Measurements from ENCODE around the gene CAPG. TPM values are rescaled to one million over a fixed set of nuclear protein-coding genes. Genes with fewer than 3 reads are reported as not detected.
"Not testable (repeated sequence)": the region's sequence is repeated elsewhere in the genome, so short reads cannot be mapped to it uniquely, and the experiment has no call there.

The CAPG gene
- total and polyA plus RNA-seq, 5 experiments from 2014 or later, result 5.7 to 18.6 (median 15.7) TPM

DNA sequence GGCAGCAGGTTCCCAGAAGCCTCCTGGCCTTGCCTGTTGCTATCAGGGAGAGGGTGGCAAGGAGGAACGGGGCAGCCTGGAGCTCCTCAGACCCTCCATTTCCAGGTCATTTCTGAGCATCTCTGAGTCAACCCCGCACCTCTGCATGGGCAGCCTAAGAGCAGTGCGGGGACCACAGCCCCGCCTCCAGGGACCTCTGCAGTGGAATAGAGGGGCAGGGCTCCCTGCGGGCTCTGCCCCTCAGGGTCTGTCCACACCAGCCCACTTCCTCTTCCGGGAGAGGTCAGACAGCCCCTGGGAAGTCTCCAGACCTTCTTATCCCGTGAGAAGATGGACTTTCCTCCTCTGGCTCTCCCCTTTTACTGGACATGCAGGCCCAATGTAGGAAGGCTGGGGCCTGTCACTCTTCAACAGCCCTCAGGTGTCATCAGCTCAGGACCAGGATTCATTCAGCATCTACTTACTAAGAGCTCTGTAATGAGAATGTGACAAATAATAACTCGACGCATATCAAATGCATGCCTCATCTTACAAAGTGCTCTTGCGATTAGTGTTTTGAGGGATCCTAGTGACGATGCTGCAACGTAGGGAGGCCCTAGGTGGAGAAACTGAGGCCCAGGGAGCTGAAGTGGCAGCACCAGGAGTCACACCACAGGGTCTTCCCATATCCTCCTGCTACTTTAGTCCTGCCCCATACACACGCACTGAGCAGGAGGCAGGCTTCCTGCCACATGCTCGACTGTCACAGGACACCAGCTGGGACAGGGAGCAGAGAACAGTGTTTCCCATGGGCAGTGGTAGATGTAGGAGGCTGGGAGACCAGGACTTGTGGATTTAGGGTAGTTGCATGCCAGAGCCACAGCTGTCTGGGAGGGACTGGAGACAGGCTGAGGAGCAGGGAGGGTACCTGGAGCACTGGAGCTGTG lies 36.4 kb upstream of the CAPG start:
- H3K4me1 Mint-ChIP-seq, result no peaks in the 10 kb centered on the region
- POLR2A ChIA-PET, result no interaction called here

DNA sequence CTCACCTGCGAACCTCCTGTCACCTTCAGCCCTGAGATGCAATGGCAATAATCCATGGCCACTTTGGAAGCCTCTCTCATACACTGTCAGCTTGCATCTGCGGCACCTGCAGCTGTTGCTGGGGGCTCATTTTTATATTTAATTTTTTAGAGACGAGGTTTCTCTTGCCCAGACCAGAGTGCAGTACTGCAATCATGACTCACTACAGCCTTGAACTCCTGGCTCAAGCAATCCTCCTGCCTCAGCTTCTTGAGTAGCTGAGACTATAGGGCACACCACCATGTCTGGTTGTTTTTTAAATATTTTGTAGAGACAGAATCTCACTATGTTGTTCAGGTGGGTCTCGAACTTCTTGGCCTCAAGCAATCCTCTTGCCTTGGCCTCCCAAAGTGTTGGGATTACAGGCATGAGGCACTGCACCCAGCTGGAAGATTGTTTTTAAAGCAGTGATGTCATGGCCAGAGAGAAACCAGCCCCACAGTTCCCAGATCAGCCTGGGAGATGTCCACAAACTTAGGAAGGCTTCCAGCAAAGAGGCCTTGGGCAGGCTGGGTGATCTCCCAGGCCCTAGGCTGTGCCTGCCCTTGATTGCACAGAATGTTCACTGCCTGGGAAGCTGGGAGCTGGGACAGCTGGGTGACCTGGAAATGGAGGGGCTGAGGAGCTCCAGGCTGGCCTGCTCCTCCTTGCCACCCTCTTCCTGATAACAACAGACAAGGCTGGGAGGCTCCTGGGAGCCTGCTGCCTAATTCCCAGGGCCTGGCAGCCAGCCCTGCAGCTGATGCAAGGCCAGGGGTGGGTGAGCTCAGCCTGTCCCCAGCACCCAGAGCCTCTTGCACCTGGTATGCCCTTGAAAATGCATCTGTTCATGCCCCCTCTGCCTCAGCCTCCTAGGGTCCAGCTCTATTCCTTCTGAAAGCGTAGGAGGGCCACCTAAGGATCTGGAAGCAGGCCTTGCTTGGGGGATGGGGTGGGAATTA lies 35.4 kb upstream of the CAPG start:
- Mint-ChIP-seq H3K27ac (no peak overlapping the region), H3K4me3 (no peak overlapping the region), H3K36me3 (no peaks in the 10 kb centered on the region), H3K4me1 (peaks cover 0 to 4% (median 2%) of the 10 kb centered on the region in 4 donors), H3K9me3 (no peaks in the 10 kb centered on the region), H3K27me3 (no peaks in the 10 kb centered on the region)
- DNase-seq (peak in 1 of 10 donors; percentile 18), ATAC-seq (no peak)
- POLR2A ChIA-PET, result no interaction called here

More for the DNA sequence above, 36.4 kb upstream of the CAPG start:
- Mint-ChIP-seq H3K27me3 (no peaks in the 10 kb centered on the region), H3K4me3 (no peak overlapping the region), H3K9me3 (no peaks in the 10 kb centered on the region), H3K36me3 (no peaks in the 10 kb centered on the region), H3K27ac (peak overlapping the region in 2 of 10 donors; percentile 39 to 62)
- DNase-seq (peak in 1 of 10 donors; percentile 41), ATAC-seq (no peak)

- Mint-ChIP-seq H3K4me1 (peaks cover 2 to 11% (median 7%) of the 10 kb centered on the region in 4 donors), H3K9me3 (no peaks in the 10 kb centered on the region), H3K27me3 (no peaks in the 10 kb centered on the region), H3K4me3 (no peak overlapping the region), H3K27ac (no peak overlapping the region), H3K36me3 (no peaks in the 10 kb centered on the region)
- ATAC-seq (no peak), DNase-seq (peak in 1 of 10 donors; percentile 8)
- POLR2A ChIA-PET, result no interaction called here
Observed at GRCh38 chr2:85444629-85445172, 34.5 kb upstream of the CAPG start.

- POLR2A ChIA-PET, result interaction anchor here (0.6 to 11.5 kb wide), 2 partner anchors 41 to 98 kb away, joined by 3 to 119 read pairs; partner anchors contain the start of gene MAT2A
- H3K9me3 Mint-ChIP-seq, result no peaks in the 10 kb centered on the region
- DNase-seq (peak in 1 of 10 donors; percentile 19), ATAC-seq (no peak)
- H3K27ac Mint-ChIP-seq, result no peak overlapping the region
- H3K36me3 Mint-ChIP-seq, result no peaks in the 10 kb centered on the region
- no peaks in the 10 kb centered on the region for H3K27me3 Mint-ChIP-seq
- no peak overlapping the region for H3K4me3 Mint-ChIP-seq
- H3K4me1 Mint-ChIP-seq, result peaks cover 11 to 35% (median 30%) of the 10 kb centered on the region in 4 donors
Observed at GRCh38 chr2:85441864-85442263, 31.7 kb upstream of the CAPG start.

DNA sequence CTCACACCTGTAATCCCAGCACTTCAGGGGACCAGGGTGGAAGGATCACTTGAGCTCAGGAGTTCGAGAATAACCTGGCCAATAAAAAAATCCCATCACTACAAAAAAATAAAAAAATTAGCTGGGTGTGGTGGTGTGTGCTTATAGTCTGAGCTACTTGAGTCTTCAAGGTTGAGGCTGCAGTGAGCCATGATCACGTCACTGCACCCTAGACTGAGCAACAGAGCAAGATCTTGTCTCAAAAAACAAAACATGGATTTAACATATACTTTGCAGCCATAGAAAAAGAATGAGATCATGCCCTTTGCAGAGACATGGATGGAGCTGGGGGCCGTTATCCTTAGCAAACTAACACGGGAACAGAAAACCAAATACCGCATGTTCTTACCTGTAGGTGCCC lies 30.6 kb upstream of the CAPG start:
- Mint-ChIP-seq H3K9me3 (no peaks in the 10 kb centered on the region), H3K4me1 (peaks cover 13 to 42% (median 39%) of the 10 kb centered on the region in 4 donors), H3K27me3 (no peaks in the 10 kb centered on the region), H3K27ac (peak overlapping the region in 5 of 10 donors; percentile 7 to 89 (median 48)), H3K4me3 (peak overlapping the region in 1 of 10 donors; percentile 4), H3K36me3 (no peaks in the 10 kb centered on the region)
- peak in 1 of 10 donors; percentile 19 for DNase-seq
- POLR2A ChIA-PET, result interaction anchor here (11.5 kb wide), 1 partner anchor 99 kb away, joined by 119 read pairs; the partner anchor contains the start of gene MAT2A
- ATAC-seq, result no peak

DNA sequence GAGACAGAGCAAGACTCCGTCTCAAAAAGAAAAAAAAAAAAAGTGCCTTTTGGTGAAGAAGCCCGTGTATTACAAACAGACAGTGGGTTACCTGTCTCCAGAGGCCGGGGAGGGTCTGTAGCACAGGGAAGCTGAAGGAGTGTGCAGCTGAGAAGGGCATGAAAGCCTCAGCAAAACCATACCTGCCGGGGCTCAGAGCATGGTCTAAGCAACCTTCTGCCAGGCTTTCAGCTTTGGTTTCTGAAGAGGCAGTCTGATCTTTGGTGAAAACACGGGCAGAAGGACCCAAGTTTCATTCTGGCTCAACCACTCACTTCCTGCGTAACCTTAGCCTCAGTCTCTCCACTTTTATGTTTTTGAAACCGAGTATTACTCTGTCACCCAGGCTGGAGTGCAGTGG lies 29.8 kb upstream of the CAPG start:
- POLR2A ChIA-PET, result interaction anchor here (0.6 to 11.5 kb wide), 2 partner anchors 84 to 100 kb away, joined by 4 to 119 read pairs; partner anchors contain the start of gene MAT2A
- Mint-ChIP-seq H3K4me1 (peaks cover 13 to 43% (median 41%) of the 10 kb centered on the region in 4 donors), H3K27me3 (no peaks in the 10 kb centered on the region), H3K9me3 (no peaks in the 10 kb centered on the region), H3K4me3 (peak overlapping the region; percentile 36 to 81 (median 66)), H3K36me3 (no peaks in the 10 kb centered on the region), H3K27ac (peak overlapping the region; percentile 48 to 93 (median 87))
- no peak for ATAC-seq
- peak in 1 of 10 donors; percentile 30 for DNase-seq

DNA sequence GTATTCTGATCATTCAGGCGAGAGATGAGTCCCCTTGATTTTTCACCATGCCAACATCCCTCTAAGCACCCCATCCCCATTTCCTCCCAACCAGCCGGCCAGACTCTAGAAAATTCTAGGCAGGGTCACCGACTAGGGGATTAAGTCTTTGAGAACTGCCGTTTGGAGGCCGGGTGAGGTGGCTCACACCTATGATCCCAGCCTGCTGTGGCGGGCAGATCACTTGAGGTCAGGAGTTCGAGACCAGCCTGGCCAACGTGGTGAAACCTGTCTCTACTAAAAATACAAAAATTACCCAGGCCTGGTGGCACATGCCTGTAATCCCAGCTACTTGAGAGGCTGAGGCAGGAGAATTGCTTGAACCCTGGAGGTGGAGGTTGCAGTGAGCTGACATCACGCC lies 29.4 kb upstream of the CAPG start:
- POLR2A ChIA-PET, result interaction anchor here (0.6 to 11.5 kb wide), 2 partner anchors 83 to 100 kb away, joined by 4 to 119 read pairs; partner anchors contain the start of gene MAT2A
- H3K9me3 Mint-ChIP-seq, H3K27me3 Mint-ChIP-seq, H3K36me3 Mint-ChIP-seq, ATAC-seq, DNase-seq: not testable (repeated sequence)
- peak overlapping the region in 7 of 10 donors; percentile 48 to 93 (median 86) for H3K27ac Mint-ChIP-seq
- H3K4me3 Mint-ChIP-seq, result peak overlapping the region in 7 of 10 donors; percentile 18 to 81 (median 58)
- peaks cover 13 to 43% (median 41%) of the 10 kb centered on the region in 4 donors for H3K4me1 Mint-ChIP-seq

GRCh38 chr2:85439025-85439472 lies 28.9 kb upstream of the CAPG start:
- H3K4me1 Mint-ChIP-seq, result peaks cover 13 to 43% (median 41%) of the 10 kb centered on the region in 4 donors
- H3K36me3 Mint-ChIP-seq, result no peaks in the 10 kb centered on the region
- H3K4me3 Mint-ChIP-seq, result peak overlapping the region in 7 of 10 donors; percentile 7 to 51 (median 31)
- no peaks in the 10 kb centered on the region for H3K9me3 Mint-ChIP-seq
- DNase-seq (no peak), ATAC-seq (no peak)
- H3K27me3 Mint-ChIP-seq, result no peaks in the 10 kb centered on the region
- H3K27ac Mint-ChIP-seq, result peak overlapping the region in 6 of 10 donors; percentile 48 to 89 (median 71)
- POLR2A ChIA-PET, result interaction anchor here (2.2 to 11.5 kb wide), 2 partner anchors 19 to 100 kb away, joined by 19 to 119 read pairs; partner anchors contain the start of genes MAT2A and SH2D6

DNA sequence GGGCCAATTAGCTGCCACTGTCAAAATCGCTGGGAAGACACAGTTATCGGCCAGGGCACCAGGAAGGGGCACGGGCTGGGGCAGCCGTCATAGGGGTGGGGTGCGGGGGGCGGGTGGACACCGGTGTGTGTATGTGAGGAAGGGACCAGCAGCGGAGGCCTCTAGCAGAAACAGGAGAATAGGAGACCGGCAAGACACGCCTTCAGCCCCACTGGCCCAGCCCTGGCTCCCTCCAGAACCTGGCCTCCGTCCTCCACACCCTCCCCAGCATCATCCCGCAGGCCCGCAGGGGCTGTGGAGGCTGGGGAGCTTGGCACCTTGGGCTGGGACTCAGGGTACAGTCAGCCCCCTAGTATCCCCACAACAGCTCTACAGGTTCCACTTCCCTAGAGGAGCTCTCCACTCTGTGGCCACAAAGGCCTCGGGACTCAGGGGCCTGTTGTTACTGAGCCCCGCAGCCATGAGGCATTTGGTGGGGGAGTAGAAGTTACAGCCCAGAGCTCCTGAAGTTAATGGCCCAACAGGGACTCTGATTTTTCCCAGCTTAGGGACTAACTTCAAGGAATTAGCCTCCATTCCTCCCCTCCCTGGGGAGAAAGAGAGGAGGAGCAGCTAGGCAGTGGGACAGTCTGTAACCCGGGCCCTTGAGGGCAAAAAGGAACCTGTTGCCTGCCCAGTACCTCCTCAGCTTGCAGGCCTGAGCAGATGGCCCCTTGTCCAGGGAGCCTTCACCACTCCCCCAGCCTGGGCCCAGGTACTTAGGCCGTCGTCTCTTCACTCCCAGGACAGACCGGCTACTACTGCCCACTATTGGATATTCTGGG lies 28.2 kb upstream of the CAPG start:
- Mint-ChIP-seq H3K4me3 (peak overlapping the region; percentile 73 to 90 (median 85)), H3K27ac (peak overlapping the region; percentile 70 to 96 (median 94)), H3K36me3 (no peaks in the 10 kb centered on the region), H3K9me3 (no peaks in the 10 kb centered on the region), H3K4me1 (peaks cover 13 to 43% (median 41%) of the 10 kb centered on the region in 4 donors), H3K27me3 (no peaks in the 10 kb centered on the region)
- POLR2A ChIA-PET, result interaction anchor here (0.6 to 11.5 kb wide), 11 partner anchors 10 to 122 kb away, joined by 3 to 119 read pairs (median 7); partner anchors contain the start of genes ELMOD3, GGCX, MAT2A and RETSAT
- ATAC-seq (no peak), DNase-seq (no peak)

DNA sequence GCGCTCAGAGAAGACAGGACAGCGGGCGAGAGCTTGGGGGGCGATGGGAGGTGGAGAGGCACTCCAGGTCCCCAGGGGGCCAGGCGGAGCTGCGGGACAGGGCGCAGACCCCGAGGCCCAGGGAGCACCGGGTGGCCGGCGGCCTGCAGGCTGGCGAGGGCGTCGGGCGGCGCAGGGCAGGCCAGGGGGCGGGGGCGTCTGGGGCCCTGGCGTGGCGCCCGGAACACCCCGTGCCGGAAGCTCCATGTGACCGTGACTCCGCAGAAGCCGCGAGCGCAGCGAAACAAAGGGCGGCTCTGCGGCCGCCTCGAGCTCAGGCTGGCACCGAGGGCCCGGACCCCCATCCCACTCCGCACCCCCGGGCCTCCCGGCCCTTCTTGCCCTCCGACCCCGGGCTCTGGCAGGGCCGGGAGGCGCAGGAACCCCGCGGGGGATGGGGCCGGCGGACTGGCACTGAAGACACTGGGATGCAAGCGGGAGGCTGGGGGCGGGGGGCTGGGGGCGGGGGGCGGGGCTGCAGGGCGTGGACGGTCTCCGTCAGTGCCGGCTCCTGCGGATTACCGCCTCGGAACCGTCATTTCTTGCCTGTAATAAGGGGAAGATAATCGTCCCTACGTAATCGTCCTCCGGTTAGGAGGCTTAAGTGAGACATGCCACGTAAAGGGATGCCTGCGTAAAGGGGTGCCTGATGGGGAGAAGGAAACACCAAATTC lies 27.5 kb upstream of the CAPG start:
- Mint-ChIP-seq H3K4me1 (peaks cover 13 to 43% (median 41%) of the 10 kb centered on the region in 4 donors), H3K27me3 (no peaks in the 10 kb centered on the region), H3K4me3 (peak overlapping the region; percentile 78 to 98 (median 89)), H3K9me3 (no peaks in the 10 kb centered on the region), H3K36me3 (no peaks in the 10 kb centered on the region), H3K27ac (peak overlapping the region; percentile 89 to 97 (median 95))
- POLR2A ChIA-PET, result interaction anchor here (0.6 to 11.5 kb wide), 14 partner anchors 9 to 174 kb away, joined by 3 to 119 read pairs (median 6); partner anchors contain the start of genes C2orf68, ELMOD3, GGCX and MAT2A
- peak; percentile 88 to 92 for ATAC-seq
- DNase-seq, result peak; percentile 57 to 83 (median 72)

Data from naive thymus-derived CD8-positive, alpha-beta T cell (primary cell).